Keratinocyte (primary cell): ENCODE measurements around the gene PRRC2B.

ENCODE experiments used
- EZH2 ChIP-seq: IDR thresholded peaks from one replicate; pipeline ENCODE4 v1.6.1; 2012; ENCODE audit warnings: inconsistent platforms, mild to moderate bottlenecking, low read length, moderate library complexity
- TF ChIP-seq, protein P1 (sequence below), 3 experiments: IDR thresholded peaks in 1 of 3; conservative IDR thresholded peaks in 1 of 3; optimal IDR thresholded peaks in 1 of 3; 2 replicates in 2 of 3; 3 replicates in 1 of 3; pipeline versions ENCODE3 to v1.5.1; 2011; ENCODE audit warnings: low read length in 3 of 3, mild to moderate bottlenecking in 3 of 3, moderate library complexity in 2 of 3, control low read depth in 1 of 3, inconsistent platforms in 1 of 3; ENCODE audit not compliant: insufficient read depth in 2 of 3; ENCODE audit errors: extremely low read depth in 1 of 3

DNA sequence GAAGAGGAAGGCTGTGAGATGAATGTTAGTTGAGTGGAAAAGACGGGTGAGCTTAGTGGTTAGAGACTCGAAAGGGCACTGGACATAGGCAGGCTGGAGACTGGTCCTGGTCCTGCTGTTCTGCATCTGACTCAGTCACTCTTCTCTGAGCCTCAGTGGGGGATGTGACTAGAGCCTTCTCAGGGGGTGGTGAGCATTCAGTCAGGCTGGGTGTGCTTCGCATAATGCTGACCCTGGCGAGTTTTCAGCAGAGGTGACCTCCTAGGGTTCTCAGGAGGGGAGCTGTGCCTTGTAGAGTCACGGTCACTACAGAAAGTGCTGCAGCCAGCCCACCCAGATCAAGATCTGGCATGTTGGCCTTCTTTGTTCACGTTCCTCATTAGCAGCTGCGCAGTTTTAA, 44.3 kb downstream of the PRRC2B start:
- TF ChIP-seq, protein P1, sequence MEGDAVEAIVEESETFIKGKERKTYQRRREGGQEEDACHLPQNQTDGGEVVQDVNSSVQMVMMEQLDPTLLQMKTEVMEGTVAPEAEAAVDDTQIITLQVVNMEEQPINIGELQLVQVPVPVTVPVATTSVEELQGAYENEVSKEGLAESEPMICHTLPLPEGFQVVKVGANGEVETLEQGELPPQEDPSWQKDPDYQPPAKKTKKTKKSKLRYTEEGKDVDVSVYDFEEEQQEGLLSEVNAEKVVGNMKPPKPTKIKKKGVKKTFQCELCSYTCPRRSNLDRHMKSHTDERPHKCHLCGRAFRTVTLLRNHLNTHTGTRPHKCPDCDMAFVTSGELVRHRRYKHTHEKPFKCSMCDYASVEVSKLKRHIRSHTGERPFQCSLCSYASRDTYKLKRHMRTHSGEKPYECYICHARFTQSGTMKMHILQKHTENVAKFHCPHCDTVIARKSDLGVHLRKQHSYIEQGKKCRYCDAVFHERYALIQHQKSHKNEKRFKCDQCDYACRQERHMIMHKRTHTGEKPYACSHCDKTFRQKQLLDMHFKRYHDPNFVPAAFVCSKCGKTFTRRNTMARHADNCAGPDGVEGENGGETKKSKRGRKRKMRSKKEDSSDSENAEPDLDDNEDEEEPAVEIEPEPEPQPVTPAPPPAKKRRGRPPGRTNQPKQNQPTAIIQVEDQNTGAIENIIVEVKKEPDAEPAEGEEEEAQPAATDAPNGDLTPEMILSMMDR (optimal IDR thresholded peaks at IDR 0.05 in 1 of 3, IDR thresholded peaks at IDR 0.05 in 1 of 3, conservative IDR thresholded peaks at IDR 0.05 in 1 of 3; ENCODE audit: extremely low read depth in 1 of 3, insufficient read depth in 2 of 3, low read length in 3 of 3), result no peak
- no peak for TF ChIP-seq EZH2
